Measurements from ENCODE around the gene KRTAP10-12. TPM values are rescaled to one million over a fixed set of nuclear protein-coding genes. Genes with fewer than 3 reads are reported as not detected.

The KRTAP10-12 gene
- total RNA-seq, 4 donors from 2014 or later: not detected

DNA sequence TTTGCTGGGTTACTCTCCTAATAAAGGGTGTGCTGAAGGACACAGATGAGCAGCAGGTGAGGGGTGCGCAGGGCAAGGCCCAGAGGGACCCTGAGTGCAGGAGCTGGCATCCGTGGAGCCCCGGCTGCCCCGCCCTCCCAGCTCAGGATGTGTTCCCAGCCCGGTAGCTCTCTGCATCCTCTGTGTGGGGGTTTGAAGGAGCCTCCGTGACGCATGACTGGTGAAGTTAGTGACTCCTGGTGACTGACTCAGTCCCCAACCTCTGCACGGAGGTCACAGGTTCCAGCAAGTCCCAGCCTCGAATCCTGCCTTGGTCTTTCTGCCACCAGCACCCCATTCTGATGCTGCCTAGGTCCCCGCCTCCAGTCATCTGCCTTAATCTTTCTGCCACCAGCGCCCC is 36.0 kb downstream of the KRTAP10-12 start:
- 80 to 85% methylated on average over 11 of the region's 11 CpGs for WGBS, 2 donors
- peaks cover 0 to 1% of the 10 kb centered on the region in 2 donors for H3K27me3 ChIP-seq
- no peak for DNase-seq (ENCODE audit: low spot score in 2 of 2)
- H3K4me1 ChIP-seq: no peaks in the 10 kb centered on the region
- no peak overlapping the region for H3K27ac ChIP-seq
- TF ChIP-seq EP300 (IDR thresholded peaks at IDR 0.05) (no peak), POLR2A (IDR thresholded peaks at IDR 0.05) (no peak)
- TF ChIP-seq, protein P1, sequence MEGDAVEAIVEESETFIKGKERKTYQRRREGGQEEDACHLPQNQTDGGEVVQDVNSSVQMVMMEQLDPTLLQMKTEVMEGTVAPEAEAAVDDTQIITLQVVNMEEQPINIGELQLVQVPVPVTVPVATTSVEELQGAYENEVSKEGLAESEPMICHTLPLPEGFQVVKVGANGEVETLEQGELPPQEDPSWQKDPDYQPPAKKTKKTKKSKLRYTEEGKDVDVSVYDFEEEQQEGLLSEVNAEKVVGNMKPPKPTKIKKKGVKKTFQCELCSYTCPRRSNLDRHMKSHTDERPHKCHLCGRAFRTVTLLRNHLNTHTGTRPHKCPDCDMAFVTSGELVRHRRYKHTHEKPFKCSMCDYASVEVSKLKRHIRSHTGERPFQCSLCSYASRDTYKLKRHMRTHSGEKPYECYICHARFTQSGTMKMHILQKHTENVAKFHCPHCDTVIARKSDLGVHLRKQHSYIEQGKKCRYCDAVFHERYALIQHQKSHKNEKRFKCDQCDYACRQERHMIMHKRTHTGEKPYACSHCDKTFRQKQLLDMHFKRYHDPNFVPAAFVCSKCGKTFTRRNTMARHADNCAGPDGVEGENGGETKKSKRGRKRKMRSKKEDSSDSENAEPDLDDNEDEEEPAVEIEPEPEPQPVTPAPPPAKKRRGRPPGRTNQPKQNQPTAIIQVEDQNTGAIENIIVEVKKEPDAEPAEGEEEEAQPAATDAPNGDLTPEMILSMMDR (IDR thresholded peaks at IDR 0.05): no peak
- H3K4me3 ChIP-seq: no peak overlapping the region
- H3K9me3 ChIP-seq: peaks cover 0 to 36% (median 3%) of the 10 kb centered on the region in 4 donors
- no peaks in the 10 kb centered on the region for H3K36me3 ChIP-seq

DNA sequence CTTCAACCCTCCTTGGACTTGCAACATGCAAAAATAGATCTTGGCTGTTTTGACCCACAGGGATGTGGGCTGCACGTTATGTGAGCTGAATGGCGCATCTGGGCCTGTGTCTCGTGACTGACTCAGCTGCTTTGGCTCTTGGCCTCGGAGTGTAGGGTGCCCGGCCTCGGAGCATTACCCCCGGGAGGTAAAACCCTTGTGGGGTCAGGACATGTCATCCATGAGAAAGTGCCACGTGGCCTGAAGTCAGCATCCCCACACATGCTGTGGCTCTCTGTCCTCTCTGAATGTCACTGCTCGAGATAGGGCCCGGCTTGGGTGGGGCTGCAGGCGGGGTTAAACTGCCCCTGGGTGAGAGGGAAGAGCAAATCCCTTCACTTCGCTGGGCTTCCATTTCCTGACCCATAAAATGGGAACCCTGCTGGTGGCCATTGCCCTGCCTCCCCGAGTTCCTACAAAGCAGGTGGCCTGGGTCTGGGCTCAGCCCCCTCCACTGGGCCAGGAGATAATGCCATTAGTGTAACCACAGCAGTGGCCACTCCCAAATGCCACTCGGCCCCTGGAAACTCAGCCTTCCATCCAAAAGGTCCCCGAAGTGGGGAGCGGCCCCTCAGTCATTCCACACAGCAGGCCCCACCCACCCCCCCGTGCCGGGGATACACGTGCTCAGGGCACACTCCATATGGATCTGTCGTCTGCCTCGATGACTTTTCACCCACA is 37.2 kb downstream of the KRTAP10-12 start:
- TF ChIP-seq, protein P1 (IDR thresholded peaks at IDR 0.05): no peak
- TF ChIP-seq POLR2A (IDR thresholded peaks at IDR 0.05) (no peak), EP300 (IDR thresholded peaks at IDR 0.05) (no peak)
- WGBS, 2 donors: 86 to 90% methylated on average over 19 to 20 of the region's 21 CpGs
- Histone ChIP-seq H3K4me1 (no peaks in the 10 kb centered on the region), H3K27me3 (no peaks in the 10 kb centered on the region), H3K36me3 (no peaks in the 10 kb centered on the region), H3K4me3 (no peak overlapping the region), H3K9me3 (peaks cover 0 to 48% (median 9%) of the 10 kb centered on the region in 4 donors), H3K27ac (no peak overlapping the region)
- DNase-seq (ENCODE audit: low spot score in 2 of 2): no peak

DNA sequence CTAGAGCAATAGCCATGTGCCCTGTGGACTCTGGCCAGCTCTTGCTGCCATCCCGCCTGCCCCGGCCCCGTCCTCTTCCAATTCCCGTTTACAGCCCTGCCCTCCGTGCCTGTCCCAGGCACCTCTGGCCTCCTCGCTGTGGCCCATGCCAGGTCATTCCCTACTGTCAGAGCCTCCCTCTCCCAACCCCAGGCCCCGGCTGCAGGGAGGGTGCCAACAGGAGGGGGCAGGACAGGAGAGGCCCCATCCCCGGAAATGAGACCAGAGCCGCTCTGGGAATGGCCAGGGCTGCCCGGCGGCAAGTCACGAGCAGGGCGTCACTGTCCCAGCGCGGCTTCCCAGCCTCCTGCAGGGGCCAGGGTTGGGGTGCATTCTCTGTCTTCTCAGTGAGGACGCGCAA is 37.9 kb downstream of the KRTAP10-12 start:
- WGBS, 2 donors: 89 to 94% methylated on average over 15 to 16 of the region's 17 CpGs
- Histone ChIP-seq H3K4me3 (no peak overlapping the region), H3K9me3 (peaks cover 0 to 55% (median 9%) of the 10 kb centered on the region in 4 donors), H3K4me1 (no peaks in the 10 kb centered on the region), H3K27me3 (no peaks in the 10 kb centered on the region), H3K36me3 (no peaks in the 10 kb centered on the region), H3K27ac (no peak overlapping the region)
- TF ChIP-seq EP300 (IDR thresholded peaks at IDR 0.05): no peak
- no peak for DNase-seq (ENCODE audit: low spot score in 2 of 2)

DNA sequence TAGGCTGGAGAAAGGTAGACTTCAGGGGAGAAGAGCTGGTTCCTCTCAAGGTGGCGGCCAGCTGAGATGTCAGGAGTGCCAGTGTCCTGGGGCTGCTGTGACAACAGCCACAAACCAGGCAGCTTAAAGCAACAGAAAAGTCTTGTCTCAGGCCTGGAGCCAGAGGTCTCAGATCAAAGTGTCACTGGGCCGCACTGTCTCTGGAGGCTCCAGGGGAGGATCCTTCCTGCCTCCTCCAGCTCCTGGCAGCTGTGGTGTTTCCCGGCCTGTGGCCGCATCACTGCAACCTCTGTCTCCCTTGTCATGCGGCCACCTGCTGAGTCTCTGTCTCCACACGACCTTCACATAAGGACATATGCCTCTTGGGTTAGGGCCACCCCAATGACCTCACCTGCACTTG is 38.8 kb downstream of the KRTAP10-12 start:
- TF ChIP-seq, protein P1 (IDR thresholded peaks at IDR 0.05): no peak
- TF ChIP-seq EP300 (IDR thresholded peaks at IDR 0.05) (no peak), POLR2A (IDR thresholded peaks at IDR 0.05) (no peak)
- Histone ChIP-seq H3K27ac (no peak overlapping the region), H3K36me3 (no peaks in the 10 kb centered on the region), H3K4me1 (no peaks in the 10 kb centered on the region), H3K27me3 (no peaks in the 10 kb centered on the region), H3K9me3 (peaks cover 0 to 60% (median 9%) of the 10 kb centered on the region in 4 donors), H3K4me3 (no peak overlapping the region)
- DNase-seq (ENCODE audit: low spot score in 2 of 2): no peak
- WGBS, 2 donors: 82 to 86% methylated on average over 6 of the region's 6 CpGs

DNA sequence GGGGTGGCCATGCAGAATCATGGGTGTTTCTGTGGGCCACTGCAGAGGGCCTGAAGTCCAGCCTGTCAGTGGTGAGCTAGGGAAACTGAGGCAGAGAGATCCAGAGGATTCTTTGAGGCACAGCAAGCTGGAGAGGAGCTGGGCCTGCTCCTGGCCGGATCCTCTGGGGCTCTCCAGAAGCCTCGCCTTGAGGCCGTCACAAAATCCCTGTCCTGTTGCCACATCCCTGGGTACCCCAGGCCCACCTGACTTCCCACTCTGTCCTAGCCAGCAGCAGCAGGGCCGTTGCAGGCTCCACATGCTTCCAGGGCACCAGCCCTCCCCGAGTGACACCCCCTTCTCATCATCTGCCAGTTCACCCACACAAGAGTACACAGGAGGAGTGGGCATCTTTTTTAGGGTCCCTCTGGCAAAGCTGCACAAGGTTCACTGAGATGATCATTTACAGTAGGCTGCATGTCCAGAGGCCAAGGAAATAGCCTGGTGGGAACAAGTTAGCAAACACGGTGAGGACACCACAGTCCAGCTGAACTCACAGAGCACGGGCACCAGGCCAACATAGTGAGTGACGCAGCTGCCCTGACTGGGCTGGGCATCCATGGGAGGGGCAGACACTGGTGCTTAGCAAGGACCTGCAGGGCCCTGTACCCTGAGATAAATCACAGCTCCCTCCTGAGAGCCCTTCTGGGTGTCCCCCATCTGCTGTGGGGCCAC is 39.5 kb downstream of the KRTAP10-12 start:
- Histone ChIP-seq H3K27ac (no peak overlapping the region), H3K36me3 (no peaks in the 10 kb centered on the region), H3K4me1 (no peaks in the 10 kb centered on the region), H3K27me3 (no peaks in the 10 kb centered on the region), H3K4me3 (no peak overlapping the region), H3K9me3 (peaks cover 0 to 60% (median 9%) of the 10 kb centered on the region in 4 donors)
- no peak for DNase-seq (ENCODE audit: low spot score in 2 of 2)
- 89 to 90% methylated on average over 7 to 8 of the region's 8 CpGs for WGBS, 2 donors
- TF ChIP-seq POLR2A (IDR thresholded peaks at IDR 0.05) (no peak), EP300 (IDR thresholded peaks at IDR 0.05) (no peak)
- TF ChIP-seq, protein P1 (IDR thresholded peaks at IDR 0.05): no peak

Data from tibial nerve (tissue), 4 donors.